Mucosa of descending colon (tissue), 3 donors: Measurements from ENCODE around the gene VAV1. TPM values are rescaled to one million over a fixed set of nuclear protein-coding genes. Genes with fewer than 3 reads are reported as not detected.

ENCODE experiments used
- ATAC-seq: fragments of 200-7000 bp; cut with Tn5 transposase; one replicate; pipeline ENCODE4 v1.9.1; 2020; ENCODE audit warnings: mild to moderate bottlenecking, moderate library complexity
- DNase-seq, 3 donors: peaks; one replicate each; pipeline ENCODE4 v3.0.0-alpha.2; 2020
- H3K36me3 ChIP-seq: fragments of 200-600 bp; one replicate; pipeline ENCODE4 v1.8.0; 2021; ENCODE audit warnings: low read depth, mild to moderate bottlenecking
- H3K4me1 ChIP-seq: fragments of 200-600 bp; one replicate; pipeline ENCODE4 v1.8.0; 2021; ENCODE audit warnings: low read depth, mild to moderate bottlenecking
- H3K4me3 ChIP-seq: fragments of 200-600 bp; one replicate; pipeline ENCODE4 v1.8.0; 2021; ENCODE audit warnings: mild to moderate bottlenecking
- H3K9me3 ChIP-seq: fragments of 200-600 bp; one replicate; pipeline ENCODE4 v1.8.0; 2021; ENCODE audit warnings: mild to moderate bottlenecking
- CTCF ChIP-seq: fragments of 200-600 bp; IDR thresholded peaks from one replicate; pipeline ENCODE4 v1.8.0; 2022; ENCODE audit warnings: antibody characterized with exemption, mild to moderate bottlenecking
- intact Hi-C, 2 donors: fragments of 100-400 bp; cut with DNase I in 1 of 2; cut with micrococcal nuclease in 1 of 2; formaldehyde crosslinking; loops; one replicate each; pipeline versions ENCODE4 v1.11.0 to v1.11.1; 2022; cut with DNase I, micrococcal nuclease
- total RNA-seq, 3 donors: library from RNA; stranded (reverse); fragmentation: NEBNext Ultra II Directional in 2 of 3; extraction: Animal tissue kit (Norgen Biotek cat#: 25700) in 2 of 3; gene quantifications; one replicate each; pipeline versions ENCODE4 v1.2.1 to v1.2.4, GENCODE V29; 2021 to 2023
- donor health status: DM: no; HTN: no; CAD: no; lungs with moderate emphysema.
- donor health status: DM: no; HTN: no; CAD: no.
- donor health status: DM: no; HTN: yes; CAD: no.

Gene VAV1
- total RNA-seq, 3 donors from 2014 or later: 6.0 to 12.3 (median 10.7) TPM

GRCh38 chr19:6854758-6855157 is 82.2 kb downstream of the VAV1 start:
- no peak overlapping the region for H3K4me3 ChIP-seq
- H3K4me1 ChIP-seq: no peaks in the 10 kb centered on the region
- no peak for ATAC-seq
- DNase-seq: no peak
- intact Hi-C loops: no loop called here
- no peak for TF ChIP-seq CTCF
- H3K36me3 ChIP-seq: no peaks in the 10 kb centered on the region
- no peaks in the 10 kb centered on the region for H3K9me3 ChIP-seq

DNA sequence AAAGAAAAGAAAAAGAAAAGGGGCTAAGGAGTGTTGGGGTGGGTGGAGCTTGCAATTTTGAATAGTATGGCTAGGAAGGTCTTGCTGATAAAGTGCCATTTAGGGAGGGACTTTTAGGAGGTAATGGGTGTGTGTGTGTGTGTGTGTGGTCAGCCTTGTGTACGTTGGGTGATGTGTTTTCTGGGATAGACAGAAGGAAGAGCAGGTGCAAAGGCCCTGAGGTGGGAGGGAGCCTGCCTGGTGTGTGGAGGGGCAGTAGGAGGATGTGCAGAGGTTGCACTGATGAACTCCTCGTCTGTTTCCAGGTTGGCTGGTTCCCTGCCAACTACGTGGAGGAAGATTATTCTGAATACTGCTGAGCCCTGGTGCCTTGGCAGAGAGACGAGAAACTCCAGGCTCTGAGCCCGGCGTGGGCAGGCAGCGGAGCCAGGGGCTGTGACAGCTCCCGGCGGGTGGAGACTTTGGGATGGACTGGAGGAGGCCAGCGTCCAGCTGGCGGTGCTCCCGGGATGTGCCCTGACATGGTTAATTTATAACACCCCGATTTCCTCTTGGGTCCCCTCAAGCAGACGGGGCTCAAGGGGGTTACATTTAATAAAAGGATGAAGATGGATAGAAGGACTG is 84.4 kb downstream of the VAV1 start:
- ATAC-seq: no peak
- H3K4me1 ChIP-seq: no peaks in the 10 kb centered on the region
- H3K36me3 ChIP-seq: no peaks in the 10 kb centered on the region
- H3K4me3 ChIP-seq: no peak overlapping the region
- no peak for TF ChIP-seq CTCF
- intact Hi-C loops: no loop called here
- H3K9me3 ChIP-seq: no peaks in the 10 kb centered on the region
- no peak for DNase-seq

DNA sequence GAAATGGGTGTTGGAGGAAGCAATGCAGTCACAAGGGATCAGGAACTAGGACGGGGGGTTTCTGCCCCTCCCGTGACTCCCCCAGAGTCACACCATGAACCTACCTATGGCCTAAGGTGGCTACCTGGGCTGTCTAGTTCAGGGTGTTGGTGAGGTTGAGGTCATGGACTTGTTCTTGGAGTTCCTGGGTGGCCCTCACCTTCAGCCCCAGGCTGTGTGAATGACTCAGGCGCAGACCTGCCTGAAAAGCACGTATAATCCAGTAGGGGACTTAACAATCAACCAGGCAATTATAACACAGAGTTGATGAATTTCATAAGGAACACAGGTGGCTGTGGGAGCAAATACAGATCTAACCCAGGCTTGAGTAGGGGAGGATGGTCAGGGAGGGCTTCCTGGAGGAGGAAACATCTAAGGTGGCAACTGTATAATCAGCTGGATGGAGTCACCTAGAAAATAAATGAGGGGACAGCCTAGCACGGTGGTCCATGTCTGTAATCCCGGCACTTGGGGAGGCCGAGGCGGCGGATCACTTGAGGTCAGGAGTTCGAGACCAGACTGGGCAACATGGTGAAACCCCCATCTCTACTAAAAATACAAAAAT is 89.3 kb downstream of the VAV1 start:
- Histone ChIP-seq H3K4me1 (peaks cover 6% of the 10 kb centered on the region), H3K9me3 (no peaks in the 10 kb centered on the region), H3K4me3 (no peak overlapping the region), H3K36me3 (no peaks in the 10 kb centered on the region)
- DNase-seq (no peak), ATAC-seq (no peak)
- intact Hi-C loops: loop anchor here in 1 of 2 donors (10.0 kb wide), 1 partner anchor 227 kb away; no protein-coding TSS in a partner anchor
- TF ChIP-seq CTCF: no peak

DNA sequence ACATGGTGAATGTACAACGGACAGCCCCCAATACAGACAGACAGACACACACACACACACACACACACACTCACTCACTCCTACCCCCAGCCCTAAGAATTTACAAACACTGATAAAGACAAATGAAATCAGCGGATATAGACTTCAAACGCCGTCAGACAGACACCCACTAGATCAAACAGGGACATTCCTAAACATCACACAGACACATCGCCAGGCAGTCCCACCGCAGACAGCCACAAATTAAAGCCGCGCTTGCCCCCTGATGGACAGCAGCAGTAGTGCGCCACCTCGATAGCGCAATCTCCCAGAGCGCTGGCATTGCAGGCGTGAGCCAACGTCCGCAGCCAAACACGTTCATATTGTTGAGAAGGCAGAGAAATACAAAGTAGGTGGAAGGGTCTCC is 90.2 kb downstream of the VAV1 start:
- Histone ChIP-seq H3K4me3 (no peak overlapping the region), H3K4me1 (peaks cover 7% of the 10 kb centered on the region), H3K36me3 (no peaks in the 10 kb centered on the region), H3K9me3 (no peaks in the 10 kb centered on the region)
- peak; percentile 86 to 87 (median 86) for DNase-seq
- ATAC-seq: peak; percentile 88
- peak; percentile 71 for TF ChIP-seq CTCF
- intact Hi-C loops: loop anchor here in 1 of 2 donors (10.0 kb wide), 1 partner anchor 228 kb away; no protein-coding TSS in a partner anchor

- H3K4me3 ChIP-seq: no peak overlapping the region
- no peaks in the 10 kb centered on the region for H3K9me3 ChIP-seq
- peaks cover 7% of the 10 kb centered on the region for H3K4me1 ChIP-seq
- no peaks in the 10 kb centered on the region for H3K36me3 ChIP-seq
- intact Hi-C loops: loop anchor here in 1 of 2 donors (10.0 kb wide), 1 partner anchor 230 kb away; no protein-coding TSS in a partner anchor
- DNase-seq (no peak), ATAC-seq (no peak)
- no peak for TF ChIP-seq CTCF
Measured at GRCh38 chr19:6864325-6864940, 91.9 kb downstream of the VAV1 start.
